ENCODE results near the gene RBM20. TPM values are rescaled to one million over a fixed set of nuclear protein-coding genes. Genes with fewer than 3 reads are reported as not detected.

The RBM20 gene
- total and polyA plus RNA-seq, 2 experiments from 2014 or later = not detected

GRCh38 chr10:110777017-110777416 lies 132.9 kb downstream of the RBM20 start:
- H2AFZ ChIP-seq = no peak overlapping the region
- H3K4me2 ChIP-seq (ENCODE audit: unreplicated experiment) = no peak overlapping the region
- H3K27ac ChIP-seq = no peak overlapping the region
- no peaks in the 10 kb centered on the region for H3K36me3 ChIP-seq (ENCODE audit: low read depth)
- H3K9me2 ChIP-seq (ENCODE audit: insufficient read depth) = no peaks in the 10 kb centered on the region
- no peak overlapping the region for H3K9ac ChIP-seq
- peaks cover 12% of the 10 kb centered on the region for H3K4me1 ChIP-seq (ENCODE audit: insufficient read depth)
- H3K79me2 ChIP-seq (ENCODE audit: insufficient read depth) = no peaks in the 10 kb centered on the region
- DNase-seq = no peak
- H3K27me3 ChIP-seq (replicated peaks; ENCODE audit: insufficient read depth) = peaks cover 43% of the 10 kb centered on the region
- TF ChIP-seq EZH2 (IDR thresholded peaks at IDR 0.05; ENCODE audit: insufficient read depth, poor library complexity, severe bottlenecking) (no peak), EZH2phosphoT487 (IDR thresholded peaks at IDR 0.05; ENCODE audit: insufficient read depth, low read depth) (no peak)
- H3K4me3 ChIP-seq = no peak overlapping the region
- WGBS, 2 experiments (ENCODE audit: low coverage in 1 of 2, low lambda C conversion rate in 2 of 2, missing lambda C conversion rate in 2 of 2) = 80 to 88% methylated on average over 3 of the region's 3 CpGs
- H4K20me1 ChIP-seq (ENCODE audit: insufficient read depth) = no peaks in the 10 kb centered on the region
- no peaks in the 10 kb centered on the region for H3K9me3 ChIP-seq (ENCODE audit: low read depth)
- in situ Hi-C loops (cut with MboI) = no loop called here
- peaks cover 8% of the 10 kb centered on the region; the same call in 1 of the 2 replicates for H3F3A ChIP-seq (ENCODE audit: insufficient read depth)

GRCh38 chr10:110777661-110778060 lies 133.5 kb downstream of the RBM20 start:
- TF ChIP-seq EZH2 (IDR thresholded peaks at IDR 0.05; ENCODE audit: insufficient read depth, poor library complexity, severe bottlenecking) (no peak), EZH2phosphoT487 (IDR thresholded peaks at IDR 0.05; ENCODE audit: insufficient read depth, low read depth) (no peak)
- Histone ChIP-seq H3K27me3 (replicated peaks; ENCODE audit: insufficient read depth) (peaks cover 43% of the 10 kb centered on the region), H3K79me2 (ENCODE audit: insufficient read depth) (no peaks in the 10 kb centered on the region), H3K9ac (no peak overlapping the region), H3K4me1 (ENCODE audit: insufficient read depth) (peaks cover 12% of the 10 kb centered on the region), H3K4me2 (ENCODE audit: unreplicated experiment) (no peak overlapping the region), H3K36me3 (ENCODE audit: low read depth) (no peaks in the 10 kb centered on the region), H3F3A (ENCODE audit: insufficient read depth) (peaks cover 8% of the 10 kb centered on the region; the same call in 1 of the 2 replicates), H3K9me3 (ENCODE audit: low read depth) (no peaks in the 10 kb centered on the region), H3K4me3 (no peak overlapping the region), H3K27ac (no peak overlapping the region), H3K9me2 (ENCODE audit: insufficient read depth) (no peaks in the 10 kb centered on the region), H4K20me1 (ENCODE audit: insufficient read depth) (no peaks in the 10 kb centered on the region), H2AFZ (no peak overlapping the region)
- WGBS, 2 experiments (ENCODE audit: low coverage in 1 of 2, low lambda C conversion rate in 2 of 2, missing lambda C conversion rate in 2 of 2) = 54 to 57% methylated on average over 4 of the region's 4 CpGs
- DNase-seq = no peak
- in situ Hi-C loops (cut with MboI) = no loop called here

GRCh38 chr10:110778211-110778610 lies 134.1 kb downstream of the RBM20 start:
- in situ Hi-C loops (cut with MboI) = no loop called here
- Histone ChIP-seq H3K4me1 (ENCODE audit: insufficient read depth) (peaks cover 12% of the 10 kb centered on the region), H3K36me3 (ENCODE audit: low read depth) (no peaks in the 10 kb centered on the region), H3K9me2 (ENCODE audit: insufficient read depth) (no peaks in the 10 kb centered on the region), H3K27me3 (replicated peaks; ENCODE audit: insufficient read depth) (peaks cover 43% of the 10 kb centered on the region), H3K9me3 (ENCODE audit: low read depth) (no peaks in the 10 kb centered on the region), H3F3A (ENCODE audit: insufficient read depth) (peaks cover 8% of the 10 kb centered on the region; the same call in 1 of the 2 replicates), H3K27ac (no peak overlapping the region), H4K20me1 (ENCODE audit: insufficient read depth) (no peaks in the 10 kb centered on the region), H3K4me2 (ENCODE audit: unreplicated experiment) (no peak overlapping the region), H3K4me3 (no peak overlapping the region), H3K9ac (no peak overlapping the region), H2AFZ (no peak overlapping the region), H3K79me2 (ENCODE audit: insufficient read depth) (no peaks in the 10 kb centered on the region)
- DNase-seq = no peak
- TF ChIP-seq EZH2phosphoT487 (IDR thresholded peaks at IDR 0.05; ENCODE audit: insufficient read depth, low read depth) = no peak
- no peak for TF ChIP-seq EZH2 (IDR thresholded peaks at IDR 0.05; ENCODE audit: insufficient read depth, poor library complexity, severe bottlenecking)
- 0% methylated on average over 1 of the region's 1 CpG for WGBS, 2 experiments (ENCODE audit: low coverage in 1 of 2, low lambda C conversion rate in 2 of 2, missing lambda C conversion rate in 2 of 2)

- Histone ChIP-seq H3K27ac (no peak overlapping the region), H2AFZ (no peak overlapping the region), H3K36me3 (ENCODE audit: low read depth) (no peaks in the 10 kb centered on the region), H3K4me3 (no peak overlapping the region), H3K27me3 (replicated peaks; ENCODE audit: insufficient read depth) (peaks cover 43% of the 10 kb centered on the region), H3K4me1 (ENCODE audit: insufficient read depth) (peaks cover 2% of the 10 kb centered on the region; the same call in 1 of the 2 replicates), H3K9me2 (ENCODE audit: insufficient read depth) (no peaks in the 10 kb centered on the region), H3K9ac (no peak overlapping the region), H3K4me2 (ENCODE audit: unreplicated experiment) (no peak overlapping the region), H3F3A (ENCODE audit: insufficient read depth) (0 out of 2 replicates have a peak, but pooled peaks cover 2% of the 10 kb centered on the region), H4K20me1 (ENCODE audit: insufficient read depth) (no peaks in the 10 kb centered on the region), H3K9me3 (ENCODE audit: low read depth) (no peaks in the 10 kb centered on the region), H3K79me2 (ENCODE audit: insufficient read depth) (no peaks in the 10 kb centered on the region)
- DNase-seq = no peak
- TF ChIP-seq EZH2 (IDR thresholded peaks at IDR 0.05; ENCODE audit: insufficient read depth, poor library complexity, severe bottlenecking) (no peak), EZH2phosphoT487 (IDR thresholded peaks at IDR 0.05; ENCODE audit: insufficient read depth, low read depth) (no peak)
- 85 to 94% methylated on average over 3 of the region's 3 CpGs for WGBS, 2 experiments (ENCODE audit: low coverage in 1 of 2, low lambda C conversion rate in 2 of 2, missing lambda C conversion rate in 2 of 2)
- in situ Hi-C loops (cut with MboI) = no loop called here
These were observed 135.4 kb downstream of the RBM20 start for GRCh38 chr10:110779489-110779888.

- no peaks in the 10 kb centered on the region for H3K4me1 ChIP-seq (ENCODE audit: insufficient read depth)
- no peaks in the 10 kb centered on the region for H3K9me3 ChIP-seq (ENCODE audit: low read depth)
- no peaks in the 10 kb centered on the region for H3K36me3 ChIP-seq (ENCODE audit: low read depth)
- no peaks in the 10 kb centered on the region for H3K79me2 ChIP-seq (ENCODE audit: insufficient read depth)
- no peak overlapping the region for H3K27ac ChIP-seq
- WGBS, 2 experiments (ENCODE audit: low coverage in 1 of 2, low lambda C conversion rate in 2 of 2, missing lambda C conversion rate in 2 of 2) = 67 to 68% methylated on average over 8 of the region's 8 CpGs
- H3F3A ChIP-seq (ENCODE audit: insufficient read depth) = no peaks in the 10 kb centered on the region
- no peak overlapping the region for H2AFZ ChIP-seq
- in situ Hi-C loops (cut with MboI) = no loop called here
- no peaks in the 10 kb centered on the region for H4K20me1 ChIP-seq (ENCODE audit: insufficient read depth)
- H3K4me3 ChIP-seq = no peak overlapping the region
- no peaks in the 10 kb centered on the region for H3K9me2 ChIP-seq (ENCODE audit: insufficient read depth)
- TF ChIP-seq EZH2phosphoT487 (IDR thresholded peaks at IDR 0.05; ENCODE audit: insufficient read depth, low read depth) (no peak), EZH2 (IDR thresholded peaks at IDR 0.05; ENCODE audit: insufficient read depth, poor library complexity, severe bottlenecking) (no peak)
- H3K4me2 ChIP-seq (ENCODE audit: unreplicated experiment) = no peak overlapping the region
- H3K27me3 ChIP-seq (replicated peaks; ENCODE audit: insufficient read depth) = peaks cover 43% of the 10 kb centered on the region
- H3K9ac ChIP-seq = no peak overlapping the region
- no peak for DNase-seq
These were observed 136.6 kb downstream of the RBM20 start for GRCh38 chr10:110780704-110781103.
